ENCODE results near the gene TNNT2. TPM values are rescaled to one million over a fixed set of nuclear protein-coding genes. Genes with fewer than 3 reads are reported as not detected.

TNNT2 gene
- total and polyA plus RNA-seq, 2 of the 13 experiments (the other 11 are each of a cell fraction or from before 2014, with no cell fraction given): 0.20 to 0.63 TPM

- TF ChIP-seq SOX6 (IDR thresholded peaks at IDR 0.05) (no peak), SOX6 (CRISPR knock-in tag; IDR thresholded peaks at IDR 0.05) (peak; percentile 21; the same call in 1 of the 2 replicates), ZNF558 (CRISPR knock-in tag; IDR thresholded peaks at IDR 0.05; ENCODE audit: borderline replicate concordance) (peak; percentile 50; the same call in 1 of the 2 replicates), CENPBD1 (CRISPR knock-in tag; IDR thresholded peaks at IDR 0.05; ENCODE audit: borderline replicate concordance, low read depth) (no peak), RFX3 (CRISPR knock-in tag; IDR thresholded peaks at IDR 0.05) (no peak), DMAP1 (CRISPR knock-in tag; IDR thresholded peaks at IDR 0.05) (0 out of 2 replicates have a peak, but pooled peaks have one; percentile 41), HNF1B (CRISPR knock-in tag; IDR thresholded peaks at IDR 0.05) (peak; percentile 19; the same call in 1 of the 2 replicates), ZFY (CRISPR knock-in tag; IDR thresholded peaks at IDR 0.05) (peak; percentile 89), ZNF709 (CRISPR knock-in tag; IDR thresholded peaks at IDR 0.05) (peak; percentile 86), PPARG (CRISPR knock-in tag; conservative IDR thresholded peaks at IDR 0.05) (peak; percentile 86), PBX3 (CRISPR knock-in tag; IDR thresholded peaks at IDR 0.05; ENCODE audit: borderline replicate concordance) (0 out of 2 replicates have a peak, but pooled peaks have one; percentile 17), NONO (IDR thresholded peaks at IDR 0.05) (no peak), NONO (CRISPR knock-in tag; conservative IDR thresholded peaks at IDR 0.05) (peak; percentile 57; the same call in 1 of the 2 replicates), EP300 (IDR thresholded peaks at IDR 0.05; ENCODE audit: low read depth in 2 of 2, low read length in 2 of 2) (peak in 1 of 2 experiments; percentile 33; a peak in 1 of 4 replicates), EP300 (CRISPR knock-in tag; IDR thresholded peaks at IDR 0.05; ENCODE audit: borderline replicate concordance) (no peak), RARA (CRISPR knock-in tag; IDR thresholded peaks at IDR 0.05) (peak; percentile 64), ZBTB2 (CRISPR knock-in tag; IDR thresholded peaks at IDR 0.05; ENCODE audit: low read depth) (peak; percentile 34; the same call in 1 of the 2 replicates), SNAPC2 (CRISPR knock-in tag; IDR thresholded peaks at IDR 0.05) (0 out of 2 replicates have a peak, but pooled peaks have one; percentile 34), ZNF547 (CRISPR knock-in tag; IDR thresholded peaks at IDR 0.05) (peak; percentile 85; the same call in 1 of the 2 replicates), ZNF331 (CRISPR knock-in tag; IDR thresholded peaks at IDR 0.05) (peak; percentile 45; the same call in 1 of the 2 replicates), NCOA1 (CRISPR knock-in tag; IDR thresholded peaks at IDR 0.05) (no peak), SKI (IDR thresholded peaks at IDR 0.05; ENCODE audit: partially characterized antibody) (no peak), PREB (CRISPR knock-in tag; IDR thresholded peaks at IDR 0.05) (no peak), THAP7 (CRISPR knock-in tag; IDR thresholded peaks at IDR 0.05) (0 out of 2 replicates have a peak, but pooled peaks have one; percentile 36)
These were observed 22.1 kb upstream of the TNNT2 start (continued) for GRCh38 chr1:201399352-201400126.
